AG09309 (cell line): ENCODE measurements around the gene RSAD1.

Experiments
- DNase-seq: peaks from one replicate; pipeline ENCODE4 v3.0.0-alpha.2; 2010; ENCODE audit warnings: low read depth
- H3K4me3 ChIP-seq: 2 replicates; pipeline ENCODE4 v1.5.1; 2011; ENCODE audit warnings: mild to moderate bottlenecking, low read depth, low read length, moderate library complexity; ENCODE audit not compliant: control insufficient read depth
- CTCF ChIP-seq: IDR thresholded peaks from 2 replicates; pipeline ENCODE4 v1.5.1; 2011; ENCODE audit warnings: mild to moderate bottlenecking, low read depth, low read length, inconsistent platforms; ENCODE audit not compliant: insufficient read depth, control insufficient read depth; ENCODE audit errors: missing control alignments

The RSAD1 gene

GRCh38 chr17:50458270-50458669, 20.4 kb upstream of the RSAD1 start:
- TF ChIP-seq CTCF: no peak
- no peak for DNase-seq
- H3K4me3 ChIP-seq: no peak overlapping the region

DNA sequence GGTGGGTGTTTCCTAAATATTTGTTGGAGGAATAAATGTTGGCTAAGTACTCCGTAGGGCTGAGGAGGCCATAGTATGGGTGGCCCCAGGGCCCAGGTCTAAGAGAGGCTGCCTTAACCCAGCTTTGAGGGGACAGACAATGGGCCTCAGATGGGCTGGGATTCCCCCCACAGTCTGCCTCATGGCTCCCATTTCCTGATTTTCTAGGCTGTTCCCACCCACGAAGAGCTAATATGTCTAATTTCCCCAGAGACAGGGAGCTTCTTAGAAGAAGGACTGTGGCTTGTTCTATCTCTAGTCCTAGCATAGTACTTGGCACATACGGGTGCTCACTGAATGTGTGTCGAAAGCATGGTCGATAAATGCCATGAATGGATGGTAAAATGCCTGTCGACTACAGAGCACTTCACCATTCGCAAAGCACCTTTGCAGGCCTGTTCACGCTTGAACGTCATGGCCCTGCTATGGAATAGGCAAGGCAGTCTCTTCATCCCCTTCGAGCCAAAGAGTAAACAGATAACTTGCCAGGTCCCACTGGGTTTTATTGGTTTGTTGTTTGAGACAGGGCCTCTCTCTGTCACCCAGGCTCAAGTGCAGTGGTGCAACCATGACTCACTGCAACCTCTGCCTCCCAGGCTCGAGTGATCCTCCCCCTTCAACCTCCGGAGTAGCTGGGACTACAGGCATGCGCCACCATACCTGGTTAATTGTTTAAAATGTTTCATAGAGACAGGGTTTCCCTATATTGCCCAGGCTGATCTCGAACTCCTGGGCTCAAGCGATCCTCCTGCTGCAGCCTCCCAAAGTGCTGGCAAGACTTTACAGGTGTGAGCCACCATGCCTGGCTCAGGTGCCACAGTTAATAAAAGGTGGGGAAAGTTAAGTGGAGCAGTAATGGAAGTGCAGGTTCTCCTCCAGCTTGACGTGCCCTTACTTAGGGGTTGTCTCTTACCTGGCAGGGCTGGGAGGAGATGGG, 19.7 kb upstream of the RSAD1 start:
- H3K4me3 ChIP-seq: no peak overlapping the region
- TF ChIP-seq CTCF: no peak
- DNase-seq: no peak

GRCh38 chr17:50459756-50460155, 18.9 kb upstream of the RSAD1 start:
- TF ChIP-seq CTCF: no peak

GRCh38 chr17:50460831-50461526, 17.7 kb upstream of the RSAD1 start:
- no peak overlapping the region for H3K4me3 ChIP-seq
- no peak for DNase-seq
- no peak for TF ChIP-seq CTCF

More at GRCh38 chr17:50459756-50460155, 18.9 kb upstream of the RSAD1 start:
- H3K4me3 ChIP-seq: no peak overlapping the region
- DNase-seq: no peak

GRCh38 chr17:50461550-50462132, 17.0 kb upstream of the RSAD1 start:
- no peak for DNase-seq
- TF ChIP-seq CTCF: no peak
- H3K4me3 ChIP-seq: no peak overlapping the region

DNA sequence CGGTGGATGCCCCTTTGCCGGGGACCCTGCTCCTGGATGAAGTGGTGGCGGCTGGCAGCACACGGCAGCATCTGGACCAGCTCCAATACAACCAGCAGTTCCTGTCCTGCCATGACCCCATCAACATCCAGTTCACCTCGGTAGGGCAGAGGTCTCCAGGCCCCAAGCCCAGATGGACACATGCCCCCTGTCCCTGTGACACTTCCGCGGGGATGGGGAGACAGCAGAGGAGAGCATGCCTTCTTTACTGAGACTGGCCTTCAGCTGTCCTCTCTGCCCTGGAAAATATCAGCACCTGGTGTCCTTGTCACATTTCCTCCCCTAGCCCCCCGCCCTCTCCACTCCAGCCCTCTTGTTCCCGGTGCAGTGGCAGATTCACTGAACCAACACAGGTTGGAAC, 16.2 kb upstream of the RSAD1 start:
- no peak for TF ChIP-seq CTCF
- no peak for DNase-seq

More for the DNA sequence above, 16.2 kb upstream of the RSAD1 start:
- no peak overlapping the region for H3K4me3 ChIP-seq
